H1 (cell line): ENCODE data around the gene GALC. TPM values are rescaled to one million over a fixed set of nuclear protein-coding genes. Genes with fewer than 3 reads are reported as not detected.

Experiments
- CTCF ChIA-PET: fragments of 300-600 bp; sonication (Branson Sonifier 250); formaldehyde crosslinking; loops from one replicate; lab custom pipeline; 2021; ENCODE audit not compliant: partially characterized antibody; lab: Charles Lee
- POLR2A ChIA-PET: fragments of 300-600 bp; sonication (Branson Sonifier 250); formaldehyde crosslinking; loops from one replicate; lab custom pipeline; 2021; ENCODE audit warnings: inconsistent platforms; ENCODE audit not compliant: partially characterized antibody; lab: Charles Lee
- DNase-seq, 2 experiments: peaks; one replicate each; pipeline versions ENCODE4 v3.0.0 to v3.0.0-alpha.2; 2010 to 2022; ENCODE audit warnings: low spot score in 2 of 2, low read depth in 1 of 2, mixed read lengths in 1 of 2
- FAIRE-seq: peaks from 2 replicates; lab custom pipeline; 2011; peaks lifted over from hg19 to GRCh38; lab: Jason Lieb, UNC
- H2AFZ ChIP-seq: 2 replicates; pipeline ENCODE4 v1.8.1; 2012; ENCODE audit warnings: low read length, inconsistent platforms
- H2AK5ac ChIP-seq: 2 replicates; pipeline ENCODE4 v1.6.1; 2013; ENCODE audit warnings: low read depth, low read length
- H2BK120ac ChIP-seq: replicated peaks from 2 replicates; pipeline ENCODE3; 2013; ENCODE audit warnings: low read depth, low read length, inconsistent platforms
- H2BK12ac ChIP-seq: 2 replicates; pipeline ENCODE4 v1.6.1; 2013; ENCODE audit warnings: low read depth, low read length
- H2BK15ac ChIP-seq: 2 replicates; pipeline ENCODE4 v1.6.1; 2013; ENCODE audit warnings: low read length
- H2BK20ac ChIP-seq: 2 replicates; pipeline ENCODE4 v1.6.1; 2013; ENCODE audit warnings: low read length
- H2BK5ac ChIP-seq: 2 replicates; pipeline ENCODE4 v1.6.1; 2013; ENCODE audit warnings: low read depth, low read length
- H3K14ac ChIP-seq: 2 replicates; pipeline ENCODE4 v1.6.1; 2013; ENCODE audit warnings: inconsistent platforms; ENCODE audit not compliant: insufficient read length
- H3K18ac ChIP-seq: 2 replicates; pipeline ENCODE4 v1.6.1; 2013; ENCODE audit warnings: low read length; ENCODE audit errors: extremely low read depth
- H3K23ac ChIP-seq: 2 replicates; pipeline ENCODE4 v1.6.1; 2013; ENCODE audit warnings: inconsistent platforms; ENCODE audit not compliant: insufficient read length
- H3K23me2 ChIP-seq: 2 replicates; pipeline ENCODE4 v1.6.1; 2013; ENCODE audit warnings: low read depth, low read length
- H3K27ac ChIP-seq: 2 replicates; pipeline ENCODE4 v1.6.1; 2011; ENCODE audit warnings: low read depth, low read length, inconsistent platforms
- H3K27me3 ChIP-seq, 4 experiments: replicated peaks in 1 of 4; 1 replicate in 1 of 4; 2 replicates in 3 of 4; pipeline versions ENCODE4 v1.6.1 to v1.8.1; 2011 to 2013; ENCODE audit warnings: low read length in 3 of 4, mild to moderate bottlenecking in 3 of 4, inconsistent platforms in 2 of 4, mixed read lengths in 2 of 4, moderate library complexity in 1 of 4; ENCODE audit not compliant: control insufficient read depth in 3 of 4, insufficient read depth in 3 of 4; ENCODE audit errors: extremely low read depth in 1 of 4
- H3K36me3 ChIP-seq, 4 experiments: 2 replicates each; pipeline versions ENCODE4 v1.6.1 to v1.8.1; 2011 to 2013; ENCODE audit warnings: mild to moderate bottlenecking in 4 of 4, low read length in 3 of 4, moderate library complexity in 2 of 4, control low read depth in 1 of 4, inconsistent platforms in 1 of 4; ENCODE audit not compliant: insufficient read depth in 4 of 4, control insufficient read depth in 2 of 4
- H3K4ac ChIP-seq: replicated peaks from 2 replicates; pipeline ENCODE3; 2013; ENCODE audit warnings: low read length, low read depth, mixed read lengths, inconsistent platforms; ENCODE audit not compliant: insufficient read length
- H3K4me1 ChIP-seq, 4 experiments: replicated peaks in 1 of 4; 1 replicate in 1 of 4; 2 replicates in 3 of 4; pipeline versions ENCODE4 v1.6.1 to v1.8.1; 2011 to 2013; ENCODE audit warnings: low read length in 3 of 4, inconsistent platforms in 2 of 4, mixed read lengths in 1 of 4; ENCODE audit not compliant: insufficient read depth in 4 of 4, control insufficient read depth in 3 of 4
- H3K4me2 ChIP-seq, 2 experiments: 2 replicates each; pipeline versions ENCODE4 v1.6.1 to v1.8.1; 2011 to 2013; ENCODE audit warnings: low read depth in 2 of 2, low read length in 2 of 2, control low read depth in 1 of 2, inconsistent platforms in 1 of 2, mild to moderate bottlenecking in 1 of 2; ENCODE audit not compliant: insufficient read depth in 1 of 2
- H3K4me3 ChIP-seq, 4 experiments: fragments of 200-600, 300-600 bp in 1 of 4; sonication (generic), shearing (Covaris generic), sonication (Bioruptor Twin) in 1 of 4; 2 replicates each; pipeline versions ENCODE4 v1.5.1 to v1.8.1; 2011 to 2016; ENCODE audit warnings: low read length in 4 of 4, low read depth in 3 of 4, control low read depth in 2 of 4, inconsistent platforms in 2 of 4, mild to moderate bottlenecking in 2 of 4, mixed read lengths in 1 of 4, moderate library complexity in 1 of 4; ENCODE audit not compliant: insufficient read depth in 2 of 4; ENCODE audit errors: extremely low read depth in 1 of 4
- H3K56ac ChIP-seq: replicated peaks from 2 replicates; pipeline ENCODE3; 2013; ENCODE audit warnings: low read depth, mild to moderate bottlenecking, mixed read lengths, low read length, inconsistent platforms; ENCODE audit not compliant: insufficient read length
- H3K79me1 ChIP-seq: 2 replicates; pipeline ENCODE4 v1.6.1; 2013; ENCODE audit warnings: low read depth, low read length, control low read depth
- H3K79me2 ChIP-seq, 2 experiments: 2 replicates each; pipeline versions ENCODE4 v1.6.1 to v1.8.1; 2012 to 2013; ENCODE audit warnings: low read length in 2 of 2, mild to moderate bottlenecking in 2 of 2, inconsistent platforms in 1 of 2; ENCODE audit not compliant: insufficient read depth in 2 of 2, control insufficient read depth in 1 of 2
- H3K9ac ChIP-seq, 4 experiments: replicated peaks in 1 of 4; 1 replicate in 1 of 4; 2 replicates in 3 of 4; pipeline versions ENCODE4 v1.6.1 to v1.8.1; 2011 to 2013; ENCODE audit warnings: low read depth in 3 of 4, low read length in 3 of 4, control low read depth in 2 of 4, mild to moderate bottlenecking in 2 of 4, moderate library complexity in 2 of 4, inconsistent platforms in 1 of 4; ENCODE audit errors: extremely low read depth in 1 of 4
- H3K9me3 ChIP-seq, 2 experiments: 2 replicates each; pipeline versions ENCODE4 v1.6.1 to v1.8.1; 2012 to 2013; ENCODE audit warnings: mild to moderate bottlenecking in 2 of 2, moderate library complexity in 2 of 2, control low read depth in 1 of 2, inconsistent platforms in 1 of 2, low read depth in 1 of 2, low read length in 1 of 2, mixed read lengths in 1 of 2; ENCODE audit not compliant: insufficient read depth in 2 of 2
- H4K20me1 ChIP-seq, 2 experiments: replicated peaks in 1 of 2; 2 replicates each; pipeline versions ENCODE3 to v1.8.1; 2011 to 2013; ENCODE audit warnings: inconsistent platforms in 2 of 2, low read length in 2 of 2, mild to moderate bottlenecking in 1 of 2; ENCODE audit not compliant: insufficient read depth in 2 of 2, control insufficient read depth in 1 of 2
- H4K5ac ChIP-seq: 2 replicates; pipeline ENCODE4 v1.6.1; 2013; ENCODE audit warnings: low read length, low read depth, mixed read lengths, inconsistent platforms; ENCODE audit not compliant: insufficient read length
- H4K8ac ChIP-seq: 2 replicates; pipeline ENCODE4 v1.8.0; 2013; ENCODE audit warnings: mild to moderate bottlenecking, moderate library complexity, low read length, inconsistent platforms; ENCODE audit not compliant: insufficient read depth; ENCODE audit errors: extremely low read depth
- H4K91ac ChIP-seq: replicated peaks from 2 replicates; pipeline ENCODE3; 2013; ENCODE audit warnings: low read length, mixed read lengths, inconsistent platforms; ENCODE audit not compliant: insufficient read length
- EZH2 ChIP-seq: fragments of 200-600 bp; sonication (generic); IDR thresholded peaks from 2 replicates; pipeline ENCODE4 v1.7.1; 2012; ENCODE audit warnings: low read depth, mild to moderate bottlenecking, moderate library complexity, low read length, inconsistent platforms; ENCODE audit not compliant: severe bottlenecking
- NRF1 ChIP-seq: IDR thresholded peaks from 2 replicates; pipeline ENCODE4 v1.6.1; 2011; ENCODE audit warnings: mild to moderate bottlenecking, low read depth, low read length, improper control_type of control experiment
- RFX5 ChIP-seq: IDR thresholded peaks from 2 replicates; pipeline ENCODE4 v1.6.1; 2011; ENCODE audit warnings: low read depth, low read length, improper control_type of control experiment, borderline replicate concordance
- SIX5 ChIP-seq: IDR thresholded peaks from 2 replicates; pipeline ENCODE4 v1.6.1; 2011; ENCODE audit warnings: mild to moderate bottlenecking, low read depth, low read length
- TCF12 ChIP-seq: IDR thresholded peaks from 2 replicates; pipeline ENCODE4 v1.6.1; 2011; ENCODE audit warnings: low read depth, mild to moderate bottlenecking, low read length
- polyA plus RNA-seq, 7 experiments: library from polyadenylated mRNA; depleted of rRNA in 3 of 7; stranded (reverse) in 5 of 7; unstranded in 2 of 7; fragments of >200 nt in 5 of 7; fragments of 200-250 nt in 2 of 7; gene quantifications; 1 replicate in 5 of 7; 2 replicates in 1 of 7; 4 replicates in 1 of 7; pipeline versions ENCODE4 v1.2.1 to v1.2.3, GENCODE V29; 2011 to 2013; ENCODE audit warnings: missing spikeins in 2 of 7, mixed read lengths in 2 of 7
- total RNA-seq: library from RNA; stranded (reverse); fragmentation: NEBNext Ultra II Directional; extraction: Animal tissue kit (Norgen Biotek cat#: 25700); gene quantifications from 2 replicates; pipeline ENCODE4 v1.2.1, GENCODE V29; 2021

Gene GALC
- total and polyA plus RNA-seq, 2 of the 8 experiments (the other 6 are each of a cell fraction or from before 2014, with no cell fraction given) = 6.1 to 12.3 TPM

GRCh38 chr14:87999277-87999676 is 6.3 kb upstream of the GALC start (continued):
- TF ChIP-seq NRF1 = no peak

GRCh38 chr14:87998482-87998881 is 5.5 kb upstream of the GALC start:
- Histone ChIP-seq H3K4me3 (no peak overlapping the region), H4K5ac (no peak overlapping the region), H2BK12ac (no peak overlapping the region), H4K20me1 (no peaks in the 10 kb centered on the region), H2BK5ac (no peak overlapping the region), H4K91ac (no peak overlapping the region), H2BK20ac (no peak overlapping the region), H3K23ac (no peak overlapping the region), H4K8ac (no peak overlapping the region), H3K4me1 (no peaks in the 10 kb centered on the region), H3K36me3 (no peaks in the 10 kb centered on the region), H3K18ac (no peak overlapping the region), H3K14ac (no peak overlapping the region), H3K79me2 (no peaks in the 10 kb centered on the region), H3K56ac (no peak overlapping the region), H3K79me1 (no peaks in the 10 kb centered on the region), H2AFZ (no peak overlapping the region), H3K4ac (no peak overlapping the region), H3K27ac (no peak overlapping the region), H3K27me3 (no peaks in the 10 kb centered on the region), H3K9me3 (no peaks in the 10 kb centered on the region), H3K4me2 (no peak overlapping the region), H3K9ac (no peak overlapping the region), H2BK120ac (no peak overlapping the region), H2AK5ac (no peak overlapping the region), H3K23me2 (no peaks in the 10 kb centered on the region), H2BK15ac (no peak overlapping the region)
- no peak for FAIRE-seq
- TF ChIP-seq RFX5 = no peak
- TF ChIP-seq SIX5 = no peak
- TF ChIP-seq TCF12 = no peak
- TF ChIP-seq EZH2 = no peak
- POLR2A ChIA-PET = no interaction called here
- no peak for DNase-seq
- CTCF ChIA-PET = no interaction called here
